GM19467 (cell line): ENCODE data around the gene LANCL2.
"Not testable (repeated sequence)": the region's sequence is repeated elsewhere in the genome, so short reads cannot be mapped to it uniquely, and the experiment has no call there.

Experiments used
- ATAC-seq: cut with Tn5 transposase; IDR thresholded peaks from one replicate; pipeline ENCODE4 v1.9.1; 2021; ENCODE audit warnings: mild to moderate bottlenecking, moderate library complexity; ENCODE audit not compliant: unreplicated experiment

The LANCL2 gene

GRCh38 chr7:55469271-55469681, 104.1 kb downstream of the LANCL2 start:
- ATAC-seq: no peak

GRCh38 chr7:55469721-55470120, 104.6 kb downstream of the LANCL2 start:
- ATAC-seq: no peak

GRCh38 chr7:55470261-55470660, 105.1 kb downstream of the LANCL2 start:
- no peak for ATAC-seq

- ATAC-seq: not testable (repeated sequence)
Observed at GRCh38 chr7:55471594-55471993, 106.5 kb downstream of the LANCL2 start.

GRCh38 chr7:55472406-55472805, 107.3 kb downstream of the LANCL2 start:
- ATAC-seq: not testable (repeated sequence)

- ATAC-seq: no peak
Observed at GRCh38 chr7:55472928-55473725, 108.0 kb downstream of the LANCL2 start.

GRCh38 chr7:55473932-55474331, 108.8 kb downstream of the LANCL2 start:
- no peak for ATAC-seq

- ATAC-seq: no peak
Observed at GRCh38 chr7:55474944-55475854, 110.1 kb downstream of the LANCL2 start.

GRCh38 chr7:55475855-55476803, 111.0 kb downstream of the LANCL2 start:
- no peak for ATAC-seq

GRCh38 chr7:55476852-55477780, 112.0 kb downstream of the LANCL2 start:
- no peak for ATAC-seq

- ATAC-seq: no peak
Observed at GRCh38 chr7:55477781-55478374, 112.7 kb downstream of the LANCL2 start.

- no peak for ATAC-seq
Observed at GRCh38 chr7:55478700-55479099, 113.6 kb downstream of the LANCL2 start.

GRCh38 chr7:55481155-55481554, 116.0 kb downstream of the LANCL2 start:
- ATAC-seq: no peak

GRCh38 chr7:55483046-55483445, 117.9 kb downstream of the LANCL2 start:
- no peak for ATAC-seq
